Kasumi-1 (cell line): ENCODE results near the gene TPCN1.

Source experiments
- DNase-seq, 2 experiments: peaks; one replicate each; lab custom pipeline; 2025; lab: John Stamatoyannopoulos, UW

TPCN1 gene

DNA sequence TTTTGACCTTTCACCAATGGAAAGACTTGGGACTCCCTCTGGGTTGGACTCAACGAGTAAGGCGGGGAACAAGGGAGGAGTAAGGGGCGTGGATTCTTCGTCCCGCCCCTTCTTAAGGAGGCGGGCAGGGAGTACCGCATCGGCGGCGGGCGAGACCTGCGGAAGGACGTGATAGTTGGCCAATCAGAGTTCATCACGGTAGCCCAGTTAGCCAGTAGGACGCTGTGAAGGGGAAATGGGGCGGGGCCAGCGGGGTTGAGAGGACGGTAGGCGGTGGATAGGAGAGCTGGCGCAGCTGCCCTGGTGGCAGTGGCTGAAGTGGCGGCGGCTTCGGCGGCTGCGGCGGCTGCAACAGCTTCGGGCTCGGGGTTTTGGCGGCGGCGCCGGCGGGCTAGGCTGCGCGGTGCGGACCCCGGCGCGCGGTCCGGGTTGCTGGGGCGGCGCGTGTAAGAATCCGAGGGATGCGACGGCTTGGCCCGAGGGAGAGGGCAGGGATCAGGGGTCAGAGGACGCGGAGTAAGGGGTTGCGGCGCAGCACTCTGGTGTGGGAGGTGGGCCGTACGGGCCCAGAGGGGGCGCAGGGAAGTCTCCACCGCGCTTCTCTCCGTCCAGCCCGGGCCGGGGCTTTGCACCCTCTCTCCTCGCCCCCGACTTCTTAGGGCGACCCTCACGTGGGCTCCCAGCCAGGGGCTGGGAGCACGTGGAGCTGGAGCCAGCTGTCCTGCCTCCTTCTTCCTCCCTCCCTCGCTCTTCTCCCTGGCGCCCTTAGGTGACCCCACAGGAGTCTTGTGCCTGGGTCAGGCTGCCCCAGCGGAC, at the start of gene TPCN1:
TPCN1 (plus strand) TSS at position 284 of the 816 bp plus-strand sequence. CDS start 5,389 bp downstream, outside the sequence.
- peak; percentile 99 to 100 for DNase-seq

- no peak for DNase-seq
Measured at GRCh38 chr12:113171543-113171942, 49.7 kb upstream of the TPCN1 start.

DNA sequence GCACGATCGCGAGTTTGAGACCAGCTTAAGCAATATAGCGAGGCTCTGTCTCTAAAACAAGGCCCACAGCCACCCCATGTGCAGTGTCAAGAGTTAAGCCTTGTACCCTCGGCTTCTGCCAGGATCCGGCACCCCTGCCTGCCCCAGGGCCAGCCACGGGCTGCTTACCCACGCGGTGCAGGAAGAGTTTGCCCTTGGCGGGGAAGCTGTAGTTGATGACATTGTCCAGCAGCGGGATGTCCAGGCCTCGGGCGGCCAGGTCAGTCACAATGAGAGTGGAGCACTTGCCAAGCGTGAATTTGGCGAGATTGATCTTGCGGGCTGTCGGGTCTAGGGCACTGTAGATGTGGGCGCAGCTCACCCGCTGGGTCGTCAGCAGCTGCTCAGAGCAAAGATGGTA, 49.1 kb upstream of the TPCN1 start:
- no peak for DNase-seq

- no peak for DNase-seq
Measured at GRCh38 chr12:113173081-113173698, 48.1 kb upstream of the TPCN1 start.

GRCh38 chr12:113174461-113175384, 46.5 kb upstream of the TPCN1 start:
- peak; percentile 40 to 48 for DNase-seq

DNA sequence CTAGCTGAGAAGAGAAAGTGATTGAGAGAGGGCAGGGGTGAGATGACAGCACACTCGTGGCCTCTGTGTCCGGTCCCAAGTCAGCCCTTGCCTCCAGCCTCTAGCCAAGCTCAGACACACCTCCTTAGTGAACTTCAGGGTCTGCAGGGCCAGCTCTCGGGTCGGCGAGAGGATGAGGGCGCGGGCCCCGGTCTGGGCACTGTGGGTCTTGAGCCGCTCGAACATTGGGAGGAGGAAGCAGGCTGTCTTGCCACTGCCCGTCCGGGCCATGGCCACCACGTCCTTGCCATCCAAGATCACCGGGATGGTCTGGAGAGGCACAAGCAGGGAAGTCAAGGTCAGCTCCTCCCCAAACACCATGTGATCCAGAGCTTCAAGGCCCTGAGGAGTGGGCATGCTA, 42.2 kb upstream of the TPCN1 start:
- no peak for DNase-seq

- no peak for DNase-seq
Measured at GRCh38 chr12:113180333-113180732, 40.9 kb upstream of the TPCN1 start.

GRCh38 chr12:113181975-113182374, 39.3 kb upstream of the TPCN1 start:
- no peak for DNase-seq

- DNase-seq: no peak
Measured at GRCh38 chr12:113183030-113183589, 38.2 kb upstream of the TPCN1 start.

GRCh38 chr12:113184098-113184899, 37.0 kb upstream of the TPCN1 start:
- peak; percentile 87 to 92 for DNase-seq

GRCh38 chr12:113184900-113185179, 36.4 kb upstream of the TPCN1 start:
- DNase-seq: peak; percentile 92 to 93

DNA sequence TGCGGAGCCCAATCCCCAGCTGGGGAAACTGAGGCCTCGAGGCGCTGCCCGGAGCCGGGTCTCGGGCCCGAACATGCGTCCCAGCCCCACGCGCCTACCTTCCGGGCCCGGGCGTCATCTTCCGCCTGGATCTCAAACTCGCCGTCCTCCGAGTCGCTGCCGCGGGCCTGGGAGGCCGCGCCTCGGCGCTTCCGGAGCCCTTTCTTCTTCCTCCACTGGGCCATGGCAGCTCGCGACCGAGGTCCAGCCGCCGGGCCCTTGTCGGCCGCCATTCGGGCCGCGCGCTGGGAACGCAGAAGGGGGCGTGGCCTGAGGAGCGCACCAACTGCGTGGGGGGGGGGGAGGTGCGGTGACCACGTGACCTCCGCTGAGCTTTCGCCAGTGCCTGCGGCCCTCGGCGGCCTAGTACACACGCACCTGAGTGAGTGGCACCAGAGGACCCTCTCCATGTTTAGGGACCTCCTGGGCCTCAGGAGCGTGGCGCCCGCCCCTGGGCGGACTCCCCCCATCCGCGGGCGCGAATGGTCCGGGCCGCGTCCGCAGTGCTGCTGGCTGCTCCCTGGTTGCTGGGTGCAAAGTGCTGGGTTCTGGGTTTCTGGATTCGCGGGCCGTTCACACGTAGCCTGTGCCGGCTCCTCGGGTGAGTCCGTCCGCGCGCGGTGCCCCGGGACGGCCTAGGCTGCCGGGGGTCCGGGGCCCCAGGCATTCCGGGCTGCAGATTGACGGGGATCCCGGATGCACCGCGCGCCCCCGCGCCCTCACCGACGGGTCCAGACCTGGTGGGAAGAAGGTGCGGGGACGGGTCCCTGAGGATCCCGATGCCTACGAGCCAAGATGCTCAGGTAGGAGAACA, 35.9 kb upstream of the TPCN1 start, which contains the start of the genes DDX54 and RITA1:
DDX54 (minus strand) TSS at position 299 of the 853 bp plus-strand sequence; CDS start at position 272, 27 bp downstream.
RITA1 (plus strand) TSS at position 542 of the 853 bp plus-strand sequence. CDS start 1,026 bp downstream, outside the sequence.
- peak; percentile 58 to 77 for DNase-seq

DNA sequence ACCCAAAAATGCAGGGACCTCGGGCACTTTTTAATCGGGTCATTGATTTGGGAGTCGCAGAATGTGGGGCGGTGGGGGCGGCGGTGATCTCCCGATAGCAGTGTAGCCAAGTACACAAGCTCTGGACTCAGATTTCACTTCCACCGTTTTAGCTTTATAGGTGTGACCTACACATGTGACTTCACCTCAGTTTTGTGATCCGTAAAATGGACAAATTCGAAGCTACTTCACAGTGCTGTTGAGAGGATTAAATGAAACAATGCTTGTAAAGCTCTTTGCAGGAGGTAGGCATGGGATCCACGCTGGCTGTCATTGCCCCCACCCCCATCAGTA, 35.3 kb upstream of the TPCN1 start:
- DNase-seq: peak in 1 of 2 experiments; percentile 31

DNA sequence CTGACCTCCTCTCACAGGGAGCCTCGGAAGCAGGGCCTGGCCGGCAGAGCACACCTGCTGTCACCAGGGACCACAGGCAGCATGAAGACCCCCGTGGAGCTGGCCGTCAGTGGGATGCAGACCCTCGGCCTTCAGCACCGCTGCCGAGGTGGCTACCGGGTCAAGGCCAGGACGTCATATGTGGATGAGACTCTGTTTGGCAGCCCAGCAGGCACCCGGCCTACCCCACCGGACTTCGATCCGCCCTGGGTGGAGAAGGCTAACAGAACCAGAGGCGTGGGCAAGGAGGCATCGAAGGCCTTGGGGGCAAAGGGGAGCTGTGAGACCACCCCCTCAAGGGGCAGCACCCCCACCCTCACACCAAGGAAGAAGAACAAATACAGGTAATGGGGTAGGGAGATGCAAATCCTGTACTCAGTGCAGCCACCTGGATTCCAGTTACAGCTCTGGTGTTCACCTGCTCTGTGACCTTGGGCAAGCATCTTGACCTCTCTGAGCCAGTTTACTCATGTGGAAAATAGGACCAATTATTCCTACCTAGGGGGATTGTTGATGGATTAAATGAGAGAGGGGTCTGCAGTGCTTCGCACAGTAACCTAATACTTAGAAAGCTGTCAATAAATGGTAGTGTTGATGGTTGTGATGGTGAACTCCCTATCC, 34.5 kb upstream of the TPCN1 start:
- no peak for DNase-seq

DNA sequence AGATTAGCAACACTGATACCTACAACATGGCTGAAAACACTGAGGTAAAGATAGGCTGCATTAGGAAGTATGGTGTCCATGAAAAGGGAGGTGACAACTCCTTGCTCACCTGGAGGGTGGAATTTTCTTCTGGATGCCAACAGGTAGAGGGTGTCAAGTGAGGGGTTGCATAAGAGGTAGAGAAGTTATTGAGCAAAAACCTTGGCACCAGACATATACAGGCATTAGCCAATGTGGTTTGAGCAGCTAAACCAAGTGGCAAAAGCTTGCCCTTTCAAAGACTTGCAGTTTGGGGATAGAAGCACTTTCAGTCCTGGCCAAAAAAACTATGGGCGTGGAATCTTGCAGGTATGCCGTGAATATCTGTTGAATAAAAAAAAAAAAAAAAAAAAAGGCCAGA, 31.9 kb upstream of the TPCN1 start:
- no peak for DNase-seq

- DNase-seq: peak in 1 of 2 experiments; percentile 5
Measured at GRCh38 chr12:113190761-113191160, 30.5 kb upstream of the TPCN1 start.

DNA sequence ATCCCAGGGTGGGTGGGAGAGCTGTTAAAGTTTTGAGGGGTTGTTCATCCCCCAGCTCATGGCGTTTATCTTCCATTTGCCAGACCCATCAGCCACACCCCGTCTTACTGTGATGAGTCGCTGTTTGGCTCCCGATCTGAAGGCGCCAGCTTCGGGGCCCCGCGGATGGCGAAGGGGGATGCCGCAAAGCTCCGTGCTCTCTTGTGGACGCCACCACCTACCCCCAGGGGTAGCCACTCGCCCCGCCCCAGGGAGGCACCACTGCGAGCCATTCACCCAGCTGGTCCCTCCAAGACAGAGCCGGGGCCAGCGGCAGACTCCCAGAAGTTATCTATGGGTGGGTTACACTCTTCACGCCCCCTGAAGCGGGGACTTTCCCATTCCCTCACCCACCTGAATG, 30.0 kb upstream of the TPCN1 start:
- no peak for DNase-seq

DNA sequence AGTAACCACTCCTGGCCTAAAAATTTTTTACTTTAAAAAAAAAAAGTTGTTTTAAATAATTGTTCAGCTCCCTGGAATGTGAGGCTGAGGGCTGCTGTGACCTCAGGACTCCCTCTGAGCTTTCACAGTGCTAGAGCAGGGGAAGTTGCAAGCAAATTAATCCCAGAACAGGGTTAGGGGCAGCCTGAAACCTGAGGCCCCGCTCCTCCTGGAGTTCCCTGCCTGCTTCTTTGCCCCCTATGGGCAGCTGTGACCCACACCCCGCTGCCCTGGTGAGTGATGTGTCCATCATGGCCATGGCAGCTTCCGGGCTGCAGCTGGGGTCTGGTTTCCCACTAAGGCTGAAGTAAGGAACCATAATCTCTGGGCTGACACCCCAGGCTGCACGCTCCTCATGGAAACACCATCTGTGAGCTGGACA, 26.3 kb upstream of the TPCN1 start:
- DNase-seq: no peak

DNA sequence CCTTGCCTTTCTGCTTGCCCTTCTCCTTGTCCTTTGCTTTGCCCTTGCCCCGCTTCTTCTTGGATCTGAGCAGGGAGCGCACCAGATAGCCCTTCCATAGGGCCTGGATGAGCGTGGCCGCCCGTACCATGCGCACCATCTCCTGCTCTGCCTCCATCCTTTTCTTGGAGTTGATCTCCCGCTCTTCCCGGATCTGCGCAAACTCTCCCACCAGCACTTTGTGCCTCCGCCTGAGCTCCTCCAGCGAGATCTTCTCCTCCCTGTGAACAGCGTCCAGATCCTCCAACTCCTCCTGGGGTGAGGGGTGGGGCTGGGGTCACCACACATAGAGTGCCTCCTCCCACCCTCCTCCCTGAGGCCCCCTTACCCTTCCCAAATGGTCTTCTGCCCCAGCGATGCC, 25.7 kb upstream of the TPCN1 start:
- DNase-seq: no peak

GRCh38 chr12:113196582-113196981, 24.7 kb upstream of the TPCN1 start:
- DNase-seq: no peak
